ENCODE measurements around the gene CD5L.

The CD5L gene

DNA sequence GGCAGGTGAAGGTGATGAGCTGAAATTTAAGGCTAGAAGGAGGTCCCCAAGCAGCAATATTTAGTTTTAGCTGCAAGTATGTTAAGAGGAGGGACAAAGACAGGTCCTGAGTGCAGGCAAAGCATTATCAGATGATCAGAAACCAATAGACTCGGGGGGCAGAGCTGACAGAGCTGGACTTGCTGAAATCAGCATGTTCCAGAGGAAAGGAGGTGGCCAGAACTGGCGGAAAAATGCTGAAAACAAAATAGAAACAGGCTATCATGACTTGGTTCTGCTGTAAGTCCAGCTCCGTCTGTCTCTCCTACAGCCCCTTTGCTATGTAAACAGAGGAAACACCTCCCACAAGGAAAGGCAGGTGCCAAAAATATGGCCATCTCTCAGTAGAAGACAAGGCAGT is at the start of gene CD5L:
TSS of gene CD5L (minus strand) at position 101 of the 400 bp plus-strand sequence. CDS start 107 bp downstream, outside the sequence.
- in situ Hi-C loops (cut with MboI; ENCODE audit: low sequenced_read_pairs) = no loop called here

DNA sequence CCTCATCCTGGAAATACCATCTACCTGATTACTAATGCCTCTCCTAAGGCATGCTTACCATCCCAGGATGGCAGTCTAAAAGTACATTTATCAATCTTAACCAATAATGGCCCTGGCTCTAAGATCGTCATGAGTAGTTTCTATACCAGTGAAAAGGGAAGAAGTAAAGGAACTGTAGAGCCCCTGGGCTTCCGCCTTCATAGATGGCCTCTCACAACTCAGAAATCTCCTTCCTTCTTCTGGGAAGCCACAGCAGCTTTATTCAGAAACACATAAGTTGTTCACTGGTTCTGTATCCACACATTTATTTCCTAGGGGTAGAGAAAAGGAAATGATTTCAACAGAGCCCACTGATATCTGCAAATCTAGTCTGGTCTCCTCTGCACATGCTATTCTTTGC is 41.0 kb upstream of the CD5L start:
- in situ Hi-C loops (cut with MboI; ENCODE audit: low sequenced_read_pairs) = no loop called here

DNA sequence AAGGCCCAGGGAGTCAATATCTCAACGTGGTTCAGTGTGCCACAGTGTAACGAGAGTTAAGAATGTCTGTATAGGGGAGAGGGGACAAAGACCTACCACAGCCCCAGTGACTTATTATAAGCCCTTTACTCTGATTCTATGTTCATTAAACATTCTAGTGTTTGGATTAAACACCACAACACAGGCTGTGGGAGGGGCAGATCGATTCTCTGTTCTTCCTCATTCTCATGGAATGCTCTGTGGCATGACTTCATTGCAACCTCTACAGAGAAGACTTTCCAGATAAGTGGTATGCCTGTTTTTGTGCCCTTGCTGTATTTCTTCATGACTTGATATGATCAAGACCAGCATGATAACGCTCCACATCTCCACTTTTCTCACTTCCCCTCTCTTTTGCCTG is 39.0 kb upstream of the CD5L start:
- in situ Hi-C loops (cut with MboI; ENCODE audit: low sequenced_read_pairs) = no loop called here

GRCh38 chr1:157878059-157878458 is 36.5 kb upstream of the CD5L start:
- in situ Hi-C loops (cut with MboI; ENCODE audit: low sequenced_read_pairs) = no loop called here

DNA sequence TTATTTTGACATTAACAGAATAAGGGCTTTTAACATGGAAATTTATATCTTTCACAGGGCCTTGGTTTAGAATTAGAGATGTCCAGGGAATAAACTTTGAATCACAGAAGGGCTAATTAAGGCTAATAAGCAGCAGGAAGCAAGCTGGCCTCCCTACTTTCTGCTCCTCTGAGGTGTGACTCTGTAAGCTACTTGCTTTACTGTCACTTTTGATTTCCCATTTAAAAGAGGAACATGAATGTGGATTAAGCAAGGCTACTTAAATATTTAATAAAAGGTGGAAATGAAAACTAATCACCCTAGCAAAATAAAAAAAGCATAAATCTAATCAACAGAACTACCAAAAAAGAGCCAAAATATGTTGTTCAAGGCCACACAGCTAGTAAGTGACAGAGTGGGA is 28.9 kb upstream of the CD5L start:
- in situ Hi-C loops (cut with MboI; ENCODE audit: low sequenced_read_pairs) = no loop called here

- in situ Hi-C loops (cut with MboI; ENCODE audit: low sequenced_read_pairs) = no loop called here
Measured at GRCh38 chr1:157868654-157869053, 27.0 kb upstream of the CD5L start.

DNA sequence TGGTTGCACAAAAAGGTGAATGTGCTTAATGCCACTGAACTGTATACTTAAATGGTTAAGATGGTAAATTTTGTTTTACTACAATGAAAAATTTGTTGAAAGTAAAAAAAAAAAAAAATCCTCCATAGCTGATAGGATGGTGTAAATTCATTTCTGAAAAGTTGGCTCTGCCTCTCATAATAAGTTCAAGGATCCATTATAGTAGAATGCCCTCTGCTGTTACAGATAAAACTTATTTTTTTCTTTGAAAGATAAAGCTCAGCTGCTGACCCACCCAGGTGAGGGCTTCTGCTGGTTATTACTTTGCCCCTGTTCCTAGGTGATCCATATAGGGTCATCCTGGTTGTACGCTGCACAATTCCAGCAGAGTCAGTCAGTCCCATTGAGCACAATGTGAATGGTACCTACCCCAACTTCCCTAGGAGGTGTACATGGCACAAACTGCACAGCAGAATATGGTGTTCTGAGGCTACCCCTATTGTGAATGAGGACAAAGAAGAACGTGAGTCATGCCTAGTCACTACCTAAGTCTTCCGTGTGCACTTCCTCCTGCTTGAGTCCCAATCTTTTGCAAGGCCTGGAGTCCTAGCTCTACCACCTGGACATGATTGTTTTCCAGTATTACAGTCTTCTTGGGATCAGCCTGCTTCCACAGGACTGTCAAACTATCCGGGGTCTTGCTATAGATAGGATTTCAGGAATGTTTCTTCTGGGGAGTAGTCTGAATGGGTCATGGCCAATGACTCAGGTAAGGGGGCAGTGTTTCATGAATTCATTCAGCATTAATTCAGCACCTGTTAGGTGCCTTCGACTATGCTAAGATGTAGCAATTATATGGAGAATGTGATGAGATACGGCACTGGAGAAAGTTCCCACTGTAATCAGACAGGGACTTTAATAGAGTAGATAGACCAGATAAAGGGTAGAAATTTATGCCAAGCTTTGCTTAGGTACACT is 20.8 kb upstream of the CD5L start:
- in situ Hi-C loops (cut with MboI; ENCODE audit: low sequenced_read_pairs) = no loop called here

DNA sequence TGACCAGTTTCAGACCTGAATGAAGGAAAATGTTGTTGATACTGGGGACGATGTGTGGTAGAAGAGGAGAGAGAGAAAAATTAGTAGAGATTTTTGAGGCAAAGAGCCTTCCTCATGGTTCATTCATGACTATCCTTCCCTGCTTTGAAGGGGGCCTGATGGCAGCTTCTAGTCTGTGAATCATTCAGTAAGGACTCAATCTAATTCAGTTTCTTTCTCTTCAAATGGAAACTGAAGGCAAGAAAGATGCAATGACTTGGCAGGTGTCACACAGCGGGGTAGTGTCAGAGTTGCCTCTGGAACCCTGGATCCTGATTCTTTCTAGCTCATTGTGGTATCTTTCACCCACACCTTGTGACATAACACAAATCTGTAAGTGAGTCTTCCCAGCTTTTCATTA is 14.9 kb upstream of the CD5L start:
- in situ Hi-C loops (cut with MboI; ENCODE audit: low sequenced_read_pairs) = no loop called here

DNA sequence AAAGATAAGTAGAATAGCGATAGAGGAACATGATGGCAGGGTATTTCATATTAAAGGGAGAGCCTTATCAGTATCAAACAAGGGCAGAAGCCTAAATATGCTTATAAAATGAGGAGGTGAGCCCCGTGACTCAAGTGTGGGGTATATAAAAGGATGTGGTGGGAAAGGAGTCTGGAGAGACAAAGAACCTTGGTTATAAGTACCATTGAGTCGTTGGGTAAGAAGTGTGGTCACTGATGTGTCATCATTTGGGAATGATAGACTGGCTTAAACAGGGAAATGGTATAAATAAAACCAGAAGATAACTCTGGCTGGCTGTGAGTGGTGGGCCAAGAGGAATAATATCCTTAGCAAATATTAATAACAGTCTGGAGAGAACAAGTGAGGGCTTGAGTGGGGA is 10.9 kb upstream of the CD5L start:
- in situ Hi-C loops (cut with MboI; ENCODE audit: low sequenced_read_pairs) = no loop called here

GRCh38 chr1:157849229-157849875 is 7.7 kb upstream of the CD5L start:
- in situ Hi-C loops (cut with MboI; ENCODE audit: low sequenced_read_pairs) = no loop called here

DNA sequence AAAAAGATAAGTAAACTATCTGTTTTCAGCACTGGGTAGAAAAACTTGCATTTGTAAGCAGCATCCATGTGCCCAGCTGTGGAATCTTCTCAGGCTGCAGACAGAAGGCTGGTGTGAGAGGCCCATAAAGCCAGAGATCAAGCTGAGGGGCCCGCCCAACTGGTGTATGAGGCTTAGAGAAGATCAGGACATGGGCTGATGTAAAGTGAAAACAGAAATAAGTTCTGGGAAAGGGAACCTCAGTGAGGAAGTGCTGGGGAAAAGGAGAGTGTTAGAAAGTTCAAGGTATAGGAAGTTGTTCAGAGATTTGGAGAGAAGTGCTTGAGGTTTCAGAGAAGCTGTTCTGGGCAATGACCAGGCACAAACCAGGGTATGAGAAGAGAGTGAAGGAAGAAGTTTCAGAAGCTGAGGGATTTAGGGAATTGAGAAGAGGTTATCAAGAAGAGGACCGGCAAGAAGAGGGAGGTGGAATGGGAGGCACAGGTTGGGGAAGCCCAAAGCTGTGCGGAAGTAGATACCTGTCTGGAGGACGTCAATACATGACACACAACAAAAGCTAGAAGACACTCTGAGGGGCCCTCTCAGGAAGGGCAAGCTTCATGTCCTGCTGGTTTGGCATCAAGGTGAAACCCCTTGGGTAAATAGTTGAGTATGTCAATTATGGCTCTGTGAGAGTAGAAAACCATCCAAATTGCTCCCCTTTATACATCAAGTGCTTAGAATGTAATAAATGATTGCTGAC is 2.7 kb upstream of the CD5L start:
- in situ Hi-C loops (cut with MboI; ENCODE audit: low sequenced_read_pairs) = no loop called here

DNA sequence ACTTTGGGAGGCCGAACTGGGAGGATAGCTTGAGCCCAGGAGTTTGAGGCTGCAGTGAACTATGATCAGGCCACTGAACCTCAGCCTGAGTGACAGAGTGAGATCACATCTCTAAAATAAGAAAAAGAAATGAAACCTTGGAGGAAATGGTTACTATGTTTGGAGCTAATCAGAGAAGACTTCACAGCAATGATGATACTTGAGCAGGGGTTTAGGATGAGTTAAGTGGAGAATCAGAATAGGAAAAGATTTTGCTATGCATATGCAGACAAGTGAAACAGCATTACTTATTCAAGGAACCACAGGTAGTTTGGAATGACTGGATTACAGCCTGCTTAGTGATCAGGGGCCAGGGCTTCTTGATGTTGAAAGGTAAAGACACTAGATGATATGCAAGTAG is 1.3 kb upstream of the CD5L start:
- in situ Hi-C loops (cut with MboI; ENCODE audit: low sequenced_read_pairs) = no loop called here

GRCh38 chr1:157838966-157839365 is 2.6 kb downstream of the CD5L start:
- in situ Hi-C loops (cut with MboI; ENCODE audit: low sequenced_read_pairs) = no loop called here

DNA sequence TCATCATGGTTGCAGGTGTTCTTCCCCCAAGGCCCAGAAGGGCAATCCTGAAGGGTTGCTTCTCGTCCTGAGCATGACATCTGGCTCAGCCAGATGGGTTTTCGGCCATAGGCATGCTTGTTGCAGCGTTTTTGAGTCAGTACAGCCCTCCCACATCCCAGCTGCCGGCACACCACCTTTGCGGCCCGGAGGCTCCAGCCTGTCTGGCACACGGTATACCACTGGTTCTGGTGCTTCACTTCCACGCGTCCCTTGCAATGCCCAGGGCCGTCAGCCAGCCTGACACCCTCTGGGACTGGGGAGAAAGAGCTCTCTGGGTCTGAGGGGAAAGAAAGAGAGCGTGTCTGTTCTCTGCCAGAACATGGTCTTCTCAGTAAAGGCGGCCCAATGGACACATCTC is 7.2 kb downstream of the CD5L start:
- in situ Hi-C loops (cut with MboI; ENCODE audit: low sequenced_read_pairs) = no loop called here

DNA sequence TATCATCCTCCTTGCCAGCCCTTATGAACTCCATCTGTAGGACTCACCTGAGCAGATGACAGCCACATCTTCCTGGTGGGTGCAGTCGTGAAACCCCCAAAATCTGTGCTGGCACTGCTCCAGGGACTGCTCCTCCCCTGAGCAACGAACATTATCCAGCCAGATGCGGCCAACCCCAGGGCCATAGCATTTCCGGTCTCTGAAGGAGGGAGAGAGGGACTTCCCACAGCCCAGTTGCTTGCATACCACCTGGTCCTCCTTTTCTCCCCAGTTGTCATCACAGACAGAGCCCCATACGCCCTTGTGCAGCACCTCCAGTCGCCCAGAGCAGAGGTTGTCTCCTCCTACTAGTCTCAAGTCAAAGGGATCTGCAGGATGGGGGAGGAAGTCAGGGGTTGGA is 8.5 kb downstream of the CD5L start:
- in situ Hi-C loops (cut with MboI; ENCODE audit: low sequenced_read_pairs) = no loop called here

GRCh38 chr1:157831968-157832626 is 9.5 kb downstream of the CD5L start:
- in situ Hi-C loops (cut with MboI; ENCODE audit: low sequenced_read_pairs) = no loop called here

- in situ Hi-C loops (cut with MboI; ENCODE audit: low sequenced_read_pairs) = no loop called here
Measured at GRCh38 chr1:157830887-157831286, 10.7 kb downstream of the CD5L start.

DNA sequence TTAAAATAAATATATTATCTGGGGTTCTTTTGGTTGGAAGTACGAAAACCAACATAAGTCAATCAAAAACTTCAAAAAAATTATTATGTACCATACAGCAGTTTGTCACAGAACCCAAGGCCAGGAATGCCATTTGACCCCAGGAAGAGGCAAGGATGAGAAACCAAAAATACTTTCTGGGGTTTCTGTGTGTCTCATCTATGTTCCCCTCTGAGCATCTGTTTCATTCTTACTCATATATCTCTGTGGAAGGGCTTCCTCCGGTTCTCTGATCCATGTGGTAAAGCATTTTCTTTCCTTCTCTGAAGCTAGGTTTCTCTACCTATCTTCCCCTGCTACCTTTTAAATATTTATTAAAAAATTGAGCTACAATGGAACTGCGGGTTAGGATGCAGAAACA is 11.9 kb downstream of the CD5L start:
- in situ Hi-C loops (cut with MboI; ENCODE audit: low sequenced_read_pairs) = no loop called here

- in situ Hi-C loops (cut with MboI; ENCODE audit: low sequenced_read_pairs) = no loop called here
Measured at GRCh38 chr1:157829210-157829609, 12.4 kb downstream of the CD5L start.

DNA sequence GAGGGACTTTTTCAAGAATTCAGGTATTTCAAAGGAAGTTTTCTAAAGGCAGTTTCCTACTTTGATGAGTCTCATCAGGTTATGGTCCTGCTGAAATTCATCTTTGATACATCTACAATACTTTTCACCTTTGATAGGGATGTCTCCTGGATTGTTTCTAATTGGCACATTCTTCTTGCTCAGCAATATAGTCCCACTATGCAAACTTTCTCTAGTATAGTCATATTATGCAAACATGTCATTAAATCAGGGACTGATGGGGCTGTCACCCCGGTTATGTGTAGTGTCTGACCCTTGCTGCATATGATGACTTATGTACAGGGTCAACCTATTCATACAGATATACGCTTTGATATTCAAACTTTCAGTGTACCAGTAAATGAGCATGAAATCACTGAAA is 21.3 kb downstream of the CD5L start:
- in situ Hi-C loops (cut with MboI; ENCODE audit: low sequenced_read_pairs) = no loop called here

- in situ Hi-C loops (cut with MboI; ENCODE audit: low sequenced_read_pairs) = no loop called here
Measured at GRCh38 chr1:157819896-157820295, 21.7 kb downstream of the CD5L start, which contains the start of gene FCRL1. Gene FCRL1 (minus strand): TSS chr1:157820120. CDS start chr1:157820037, 83 bp downstream.
